Muscle layer of duodenum (tissue), 2 donors: Measurements from ENCODE around the gene UQCR10.

Experiments used
- H3K27ac ChIP-seq: one replicate; pipeline ENCODE4 v1.7.0; 2013; ENCODE audit warnings: mild to moderate bottlenecking, low read length
- H3K27me3 ChIP-seq: one replicate; pipeline ENCODE4 v1.7.0; 2013; ENCODE audit warnings: low read depth, mild to moderate bottlenecking, control low read depth, low read length
- H3K36me3 ChIP-seq, 2 donors: one replicate each; pipeline ENCODE4 v1.7.0; 2013; ENCODE audit warnings: low read length in 2 of 2, control low read depth in 1 of 2, mild to moderate bottlenecking in 1 of 2; ENCODE audit not compliant: insufficient read depth in 2 of 2, control insufficient read depth in 1 of 2
- H3K4me1 ChIP-seq, 2 donors: one replicate each; pipeline ENCODE4 v1.7.0; 2013; ENCODE audit warnings: low read length in 2 of 2, mild to moderate bottlenecking in 2 of 2, control low read depth in 1 of 2, moderate library complexity in 1 of 2; ENCODE audit not compliant: insufficient read depth in 2 of 2, control insufficient read depth in 1 of 2
- H3K4me3 ChIP-seq, 2 donors: one replicate each; pipeline ENCODE4 v1.7.0; 2013; ENCODE audit warnings: low read length in 2 of 2, low read depth in 1 of 2, mild to moderate bottlenecking in 1 of 2
- H3K9me3 ChIP-seq, 2 donors: one replicate each; pipeline ENCODE4 v1.7.0; 2013; ENCODE audit warnings: low read length in 2 of 2, control low read depth in 1 of 2, mild to moderate bottlenecking in 1 of 2; ENCODE audit not compliant: control insufficient read depth in 1 of 2
- donor health status: healthy.

The UQCR10 gene

DNA sequence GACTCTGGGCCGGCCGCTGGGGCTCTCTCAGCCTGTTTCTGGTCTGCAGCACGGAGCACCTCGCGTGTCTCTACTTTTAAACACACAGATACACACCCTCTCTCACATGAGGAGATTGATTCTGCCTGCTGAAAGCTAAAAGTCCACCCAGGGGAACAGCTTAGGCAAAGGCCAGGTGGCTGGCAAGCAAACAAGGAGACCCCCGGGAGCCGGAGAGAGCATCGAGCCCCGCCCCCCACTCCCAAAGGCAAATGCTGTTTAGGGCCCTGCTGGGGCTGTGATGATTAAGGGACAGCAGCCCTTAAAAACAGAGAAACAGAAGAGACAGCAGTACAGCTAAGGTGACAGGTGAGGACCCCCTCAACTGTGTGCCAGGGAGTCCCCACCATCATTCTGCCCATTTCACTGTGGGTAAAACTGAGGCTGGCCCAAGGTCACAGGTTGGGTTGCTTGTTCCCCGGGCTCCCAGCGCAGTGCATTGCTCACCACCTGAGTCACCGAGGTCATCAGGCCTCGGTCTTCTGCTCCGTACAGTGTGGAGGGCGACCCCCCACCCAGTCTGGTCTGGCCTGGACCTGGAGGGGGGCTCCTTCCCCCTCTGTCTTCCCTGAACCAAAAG is 40.5 kb upstream of the UQCR10 start:
- no peaks in the 10 kb centered on the region for H3K27me3 ChIP-seq
- H3K36me3 ChIP-seq: peaks cover 0 to 13% of the 10 kb centered on the region in 2 donors
- H3K27ac ChIP-seq: no peak overlapping the region

GRCh38 chr22:29727131-29727523 is 40.0 kb upstream of the UQCR10 start:
- Histone ChIP-seq H3K4me3 (no peak overlapping the region), H3K4me1 (no peaks in the 10 kb centered on the region), H3K27ac (no peak overlapping the region), H3K36me3 (peaks cover 0 to 13% of the 10 kb centered on the region in 2 donors), H3K9me3 (no peaks in the 10 kb centered on the region), H3K27me3 (no peaks in the 10 kb centered on the region)

More for the DNA sequence above, 40.5 kb upstream of the UQCR10 start:
- Histone ChIP-seq H3K4me3 (no peak overlapping the region), H3K9me3 (no peaks in the 10 kb centered on the region), H3K4me1 (no peaks in the 10 kb centered on the region)

DNA sequence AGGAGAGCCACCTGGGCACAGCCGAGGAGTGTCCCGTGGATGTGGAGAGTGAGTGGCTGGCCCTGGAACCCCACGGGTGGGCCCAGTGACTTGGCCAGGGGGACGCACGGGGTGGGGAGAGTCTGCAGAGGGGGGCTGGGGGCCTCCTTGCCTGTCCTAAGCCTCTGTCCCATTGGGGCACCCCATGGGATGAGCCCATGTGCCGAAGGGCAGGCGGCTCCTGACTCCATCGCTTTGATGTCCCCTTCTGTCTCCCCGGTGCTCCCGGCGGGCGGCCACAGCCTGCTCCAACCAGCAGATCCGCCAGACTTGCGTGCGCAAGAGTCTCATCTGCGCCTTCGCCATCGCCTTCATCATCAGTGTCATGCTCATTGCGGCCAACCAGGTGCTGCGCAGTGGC is 38.0 kb upstream of the UQCR10 start:
- Histone ChIP-seq H3K27ac (no peak overlapping the region), H3K4me1 (peaks cover 0 to 11% of the 10 kb centered on the region in 2 donors), H3K9me3 (no peaks in the 10 kb centered on the region), H3K27me3 (no peaks in the 10 kb centered on the region), H3K36me3 (peaks cover 0 to 13% of the 10 kb centered on the region in 2 donors), H3K4me3 (no peak overlapping the region)

DNA sequence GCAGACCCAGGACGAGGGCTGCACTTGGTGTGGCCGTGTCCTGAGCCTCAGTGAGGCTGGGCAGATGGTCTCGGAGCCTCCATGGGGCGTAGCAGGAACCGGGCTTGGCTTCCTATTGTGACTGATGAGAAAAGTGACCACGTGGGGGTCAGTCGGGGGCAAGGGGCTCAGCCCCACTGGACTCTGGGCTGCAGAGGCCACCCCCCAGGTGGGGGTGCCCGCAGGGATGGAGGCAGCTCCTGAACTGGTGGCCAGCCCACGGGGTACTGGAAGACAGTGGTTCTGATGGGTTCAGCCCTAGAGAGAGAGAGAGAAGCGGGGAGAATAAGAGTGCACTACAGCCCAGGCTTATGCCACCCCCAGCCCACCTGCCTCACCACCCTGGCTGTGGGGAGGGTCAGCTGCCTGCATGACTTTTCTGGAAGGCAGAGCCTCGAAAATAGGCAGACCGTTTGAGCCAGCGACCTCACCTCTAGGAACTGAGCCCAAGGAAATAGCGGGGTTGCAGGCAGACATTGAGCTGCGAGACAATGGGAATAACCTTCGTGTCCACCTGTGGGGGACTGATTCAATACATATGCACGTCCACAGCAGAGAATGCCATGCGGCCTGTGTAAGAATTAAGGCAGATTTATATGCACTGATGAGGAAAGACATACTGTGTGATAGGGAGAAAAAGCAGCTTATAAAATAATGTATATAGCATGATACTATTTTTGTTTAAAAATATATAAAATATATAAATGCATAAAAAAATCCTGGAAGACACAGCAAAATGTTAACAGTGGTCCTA is 35.9 kb upstream of the UQCR10 start:
- no peaks in the 10 kb centered on the region for H3K9me3 ChIP-seq
- peaks cover 0 to 11% of the 10 kb centered on the region in 2 donors for H3K4me1 ChIP-seq
- no peak overlapping the region for H3K27ac ChIP-seq
- H3K4me3 ChIP-seq: no peak overlapping the region
- no peaks in the 10 kb centered on the region for H3K27me3 ChIP-seq
- H3K36me3 ChIP-seq: peaks cover 0 to 26% of the 10 kb centered on the region in 2 donors

DNA sequence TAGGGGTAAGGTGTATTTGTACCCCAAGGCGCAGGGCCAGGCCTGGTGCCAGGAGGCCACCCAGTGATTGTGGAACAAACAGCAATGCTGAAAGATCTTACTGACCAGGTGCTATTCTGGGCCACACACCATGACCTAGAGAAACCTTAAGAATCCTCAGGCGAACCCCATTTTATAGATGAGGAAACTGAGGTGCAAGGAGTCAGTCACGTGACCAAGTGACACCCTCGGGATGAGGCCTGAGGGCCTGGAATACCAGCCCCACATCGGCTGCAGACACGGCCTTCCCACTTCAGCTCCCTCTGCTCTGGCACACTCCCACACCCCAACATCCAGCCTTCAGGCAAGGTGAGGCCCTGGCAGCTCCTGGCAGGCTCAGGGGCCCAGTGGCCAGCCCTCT is 34.3 kb upstream of the UQCR10 start:
- Histone ChIP-seq H3K9me3 (no peaks in the 10 kb centered on the region), H3K4me1 (peaks cover 0 to 11% of the 10 kb centered on the region in 2 donors), H3K36me3 (peaks cover 0 to 26% of the 10 kb centered on the region in 2 donors), H3K4me3 (no peak overlapping the region), H3K27ac (no peak overlapping the region), H3K27me3 (no peaks in the 10 kb centered on the region)

- no peaks in the 10 kb centered on the region for H3K9me3 ChIP-seq
- no peak overlapping the region for H3K27ac ChIP-seq
- no peak overlapping the region for H3K4me3 ChIP-seq
- peaks cover 0 to 11% of the 10 kb centered on the region in 2 donors for H3K4me1 ChIP-seq
- no peaks in the 10 kb centered on the region for H3K27me3 ChIP-seq
- peaks cover 0 to 26% of the 10 kb centered on the region in 2 donors for H3K36me3 ChIP-seq
Measured at GRCh38 chr22:29733362-29734201, 33.6 kb upstream of the UQCR10 start.

DNA sequence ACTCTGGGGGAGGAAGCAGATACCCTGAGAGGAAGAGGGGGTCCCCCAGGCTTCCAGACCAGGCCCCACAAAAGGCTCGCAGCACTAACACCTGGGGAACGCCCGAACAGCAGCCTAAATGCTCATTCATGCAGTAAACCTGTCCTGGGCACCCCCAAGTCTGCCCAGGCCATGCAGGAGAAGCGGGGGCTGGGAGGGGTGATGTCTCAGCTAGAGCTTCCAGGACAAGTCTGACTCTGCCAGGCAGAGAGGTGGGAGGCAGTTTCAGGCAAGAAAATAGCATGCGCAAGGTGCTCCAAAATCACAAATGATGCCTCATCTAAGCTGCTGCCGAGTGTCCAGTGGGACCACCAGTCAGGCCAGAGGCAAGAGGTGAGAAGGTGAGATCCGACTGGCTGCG is 32.8 kb upstream of the UQCR10 start:
- Histone ChIP-seq H3K9me3 (no peaks in the 10 kb centered on the region), H3K4me1 (peaks cover 0 to 11% of the 10 kb centered on the region in 2 donors), H3K27me3 (no peaks in the 10 kb centered on the region), H3K4me3 (no peak overlapping the region), H3K36me3 (peaks cover 0 to 32% of the 10 kb centered on the region in 2 donors), H3K27ac (no peak overlapping the region)

DNA sequence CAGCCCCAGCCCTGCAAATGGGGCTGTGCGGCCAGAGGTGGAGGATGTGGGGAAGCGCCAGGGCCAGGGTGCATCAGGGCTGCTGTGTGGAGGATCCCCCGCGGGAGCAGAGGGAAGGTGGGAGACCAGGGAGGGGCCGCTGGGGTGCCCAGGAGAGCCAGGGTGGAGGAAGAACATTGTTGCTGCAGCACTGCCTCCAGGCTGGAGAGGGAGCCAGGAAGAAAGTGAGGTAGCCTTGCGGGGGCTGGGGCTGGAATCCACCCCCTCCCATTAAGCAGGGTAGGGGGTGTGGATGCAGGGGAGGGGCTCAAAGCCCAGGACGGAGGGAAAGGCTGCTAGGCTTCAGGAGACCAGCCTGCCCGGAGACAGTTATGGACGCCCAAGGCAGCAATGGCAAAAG is 32.3 kb upstream of the UQCR10 start:
- H3K27me3 ChIP-seq: no peaks in the 10 kb centered on the region
- no peak overlapping the region for H3K4me3 ChIP-seq
- peaks cover 0 to 36% of the 10 kb centered on the region in 2 donors for H3K36me3 ChIP-seq
- peaks cover 0 to 11% of the 10 kb centered on the region in 2 donors for H3K4me1 ChIP-seq
- no peak overlapping the region for H3K27ac ChIP-seq
- H3K9me3 ChIP-seq: no peaks in the 10 kb centered on the region

- Histone ChIP-seq H3K36me3 (peaks cover 0 to 38% of the 10 kb centered on the region in 2 donors), H3K9me3 (no peaks in the 10 kb centered on the region), H3K27ac (no peak overlapping the region), H3K27me3 (no peaks in the 10 kb centered on the region), H3K4me1 (peaks cover 0 to 11% of the 10 kb centered on the region in 2 donors), H3K4me3 (no peak overlapping the region)
Measured at GRCh38 chr22:29735416-29735815, 31.8 kb upstream of the UQCR10 start.

GRCh38 chr22:29737251-29738117 is 29.7 kb upstream of the UQCR10 start:
- peaks cover 0 to 11% of the 10 kb centered on the region in 2 donors for H3K4me1 ChIP-seq
- H3K36me3 ChIP-seq: peaks cover 0 to 49% of the 10 kb centered on the region in 2 donors
- H3K9me3 ChIP-seq: no peaks in the 10 kb centered on the region
- no peaks in the 10 kb centered on the region for H3K27me3 ChIP-seq
- no peak overlapping the region for H3K27ac ChIP-seq
- H3K4me3 ChIP-seq: no peak overlapping the region
